ENCODE measurements around the gene KLF6. TPM values are rescaled to one million over a fixed set of nuclear protein-coding genes. Genes with fewer than 3 reads are reported as not detected.

KLF6 gene
- total and polyA plus RNA-seq, 2 donors (not counting 3 experiments of a cell fraction or from before 2014, with no cell fraction given), result 183 to 307 TPM

DNA sequence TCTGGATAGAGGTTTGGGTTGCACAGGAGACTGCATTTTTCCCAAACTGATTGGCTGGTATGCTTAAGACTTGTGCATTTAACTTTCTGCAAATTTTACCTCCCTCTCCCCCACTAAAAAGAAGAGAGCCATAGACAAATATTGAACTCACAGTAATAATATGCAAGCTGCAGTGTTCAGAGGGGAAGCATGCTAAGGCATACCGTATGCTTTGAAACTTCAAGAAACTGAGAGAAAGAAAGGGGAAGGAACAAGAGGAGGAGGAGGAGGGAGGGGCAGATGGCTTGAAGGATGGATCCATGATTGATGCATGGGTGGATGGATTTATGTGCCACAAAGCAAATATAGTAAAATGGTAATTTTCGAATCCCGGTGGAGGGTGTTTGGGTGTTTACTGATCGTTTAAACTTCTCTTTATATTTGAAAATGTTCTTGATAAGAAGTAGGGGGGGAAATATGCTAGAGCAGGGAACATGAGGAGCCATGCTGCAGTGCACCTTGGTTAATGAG, 7.8 kb upstream of the KLF6 start:
- intact Hi-C loops (cut with micrococcal nuclease), result no loop called here
- Histone ChIP-seq H3K9ac (replicated peaks; ENCODE audit: extremely low read depth, insufficient read depth, low read length) (no peak overlapping the region), H3K4me3 (replicated peaks in 1 of 3; ENCODE audit: insufficient read depth in 1 of 3, low read depth in 1 of 3, low read length in 3 of 3) (no peak overlapping the region), H3K27me3 (ENCODE audit: control insufficient read depth in 2 of 2, insufficient read depth in 2 of 2, low read length in 2 of 2) (no peaks in the 10 kb centered on the region), H3K4me1 (ENCODE audit: control insufficient read depth, extremely low read depth, insufficient read depth, low read length) (no peaks in the 10 kb centered on the region), H2AFZ (ENCODE audit: low read depth, low read length) (no peak overlapping the region), H3K27ac (ENCODE audit: insufficient read depth, low read depth, low read length) (no peak overlapping the region), H3K9me1 (replicated peaks; ENCODE audit: control insufficient read depth, extremely low read depth, insufficient read depth, low read length) (no peaks in the 10 kb centered on the region), H3K4me2 (ENCODE audit: insufficient read depth, low read length) (no peak overlapping the region), H4K20me1 (replicated peaks; ENCODE audit: control insufficient read depth, extremely low read depth, insufficient read depth, low read length) (no peaks in the 10 kb centered on the region), H3K79me2 (ENCODE audit: control insufficient read depth, insufficient read depth, low read length) (no peaks in the 10 kb centered on the region), H3K36me3 (ENCODE audit: control insufficient read depth in 2 of 2, extremely low read depth in 1 of 2, insufficient read depth in 2 of 2, low read length in 2 of 2) (no peaks in the 10 kb centered on the region), H3K9me3 (replicated peaks; ENCODE audit: control insufficient read depth, insufficient read depth, low read length) (no peaks in the 10 kb centered on the region)
- dilution Hi-C loops (cut with MboI; ENCODE audit: extremely low pct_ligation_motif_present, low sequenced_read_pairs), result no loop called here
- TF ChIP-seq EZH2 (IDR thresholded peaks at IDR 0.05; ENCODE audit: borderline replicate concordance, low read depth, low read length, severe bottlenecking) (no peak), FOS (IDR thresholded peaks at IDR 0.05; ENCODE audit: borderline replicate concordance, insufficient read depth, low read length) (no peak), MYC (IDR thresholded peaks at IDR 0.05; ENCODE audit: low read depth, low read length) (no peak), CTCF (IDR thresholded peaks at IDR 0.05; ENCODE audit: extremely low read depth in 1 of 2, insufficient read depth in 1 of 2, low read depth in 1 of 2, low read length in 2 of 2) (no peak), GATA2 (IDR thresholded peaks at IDR 0.05; ENCODE audit: insufficient read depth, insufficient read length, low read depth, low read length) (no peak), POLR2A (IDR thresholded peaks at IDR 0.05; ENCODE audit: low read depth, low read length) (no peak), JUN (IDR thresholded peaks at IDR 0.05; ENCODE audit: borderline replicate concordance, insufficient read depth, insufficient read length, low read depth) (no peak), POLR2AphosphoS5 (IDR thresholded peaks at IDR 0.05; ENCODE audit: insufficient read depth, low read depth, low read length) (no peak)
- TF ChIP-seq, protein P1, sequence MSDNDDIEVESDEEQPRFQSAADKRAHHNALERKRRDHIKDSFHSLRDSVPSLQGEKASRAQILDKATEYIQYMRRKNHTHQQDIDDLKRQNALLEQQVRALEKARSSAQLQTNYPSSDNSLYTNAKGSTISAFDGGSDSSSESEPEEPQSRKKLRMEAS (IDR thresholded peaks at IDR 0.05; ENCODE audit: insufficient read depth, insufficient read length), result no peak
- CTCF ChIA-PET, result no interaction called here
- POLR2A ChIA-PET, result no interaction called here
- no TSS peak for BruUV-seq (replicated peaks)
- FAIRE-seq (no peak), DNase-seq (ENCODE audit: low read depth, low spot score) (no peak)

Data from endothelial cell of umbilical vein (primary cell).